CD14-positive monocyte (primary cell): ENCODE measurements around the gene NAP1L4. TPM values are rescaled to one million over a fixed set of nuclear protein-coding genes. Genes with fewer than 3 reads are reported as not detected.

Experiments
- DNase-seq, 3 donors: peaks; one replicate each; pipeline ENCODE4 v3.0.0-alpha.2; 2011 to 2022
- H2AFZ ChIP-seq: 2 replicates; pipeline ENCODE4 v1.6.0; 2012; ENCODE audit warnings: mild to moderate bottlenecking, low read depth, low read length, inconsistent platforms; ENCODE audit not compliant: insufficient read depth, poor library complexity, severe bottlenecking
- H3K27ac ChIP-seq, 2 donors: 1 replicate in 1 of 2; 2 replicates in 1 of 2; pipeline ENCODE4 v1.5.1; 2012 to 2013; ENCODE audit warnings: low read length in 2 of 2, control low read depth in 1 of 2, inconsistent platforms in 1 of 2, low read depth in 1 of 2, mild to moderate bottlenecking in 1 of 2
- H3K27me3 ChIP-seq, 2 donors: one replicate each; pipeline versions ENCODE4 v1.6.0 to v1.6.1; 2011 to 2013; ENCODE audit warnings: low read length in 2 of 2; ENCODE audit not compliant: control insufficient read depth in 2 of 2, insufficient read depth in 2 of 2
- H3K36me3 ChIP-seq, 2 donors: replicated peaks in 1 of 2; 1 replicate in 1 of 2; 2 replicates in 1 of 2; pipeline versions ENCODE4 v1.5.1 to v1.6.1; 2012 to 2013; ENCODE audit warnings: low read length in 2 of 2, control low read depth in 1 of 2, inconsistent platforms in 1 of 2, mild to moderate bottlenecking in 1 of 2; ENCODE audit not compliant: insufficient read depth in 2 of 2, control insufficient read depth in 1 of 2
- H3K4me1 ChIP-seq, 2 donors: 1 replicate in 1 of 2; 2 replicates in 1 of 2; pipeline versions ENCODE4 v1.5.1 to v1.6.1; 2012 to 2013; ENCODE audit warnings: low read length in 2 of 2, control low read depth in 1 of 2, inconsistent platforms in 1 of 2, mild to moderate bottlenecking in 1 of 2, moderate library complexity in 1 of 2; ENCODE audit not compliant: insufficient read depth in 2 of 2, control insufficient read depth in 1 of 2
- H3K4me2 ChIP-seq: replicated peaks from 2 replicates; pipeline ENCODE3; 2012; ENCODE audit warnings: low read length, moderate library complexity, mild to moderate bottlenecking; ENCODE audit not compliant: poor library complexity, severe bottlenecking; ENCODE audit errors: extremely low read depth
- H3K4me3 ChIP-seq, 3 experiments: fragments of 200-600 bp in 1 of 3; sonication (generic) in 1 of 3; replicated peaks in 1 of 3; 1 replicate in 2 of 3; 2 replicates in 1 of 3; pipeline ENCODE4 v1.5.1; 2011 to 2013; ENCODE audit warnings: low read length in 3 of 3, mild to moderate bottlenecking in 3 of 3, control low read depth in 2 of 3, low read depth in 2 of 3, inconsistent platforms in 1 of 3, moderate library complexity in 1 of 3
- H3K79me2 ChIP-seq: 2 replicates; pipeline ENCODE4 v1.6.0; 2012; ENCODE audit warnings: mild to moderate bottlenecking, control low read depth, inconsistent platforms, low read length, moderate library complexity; ENCODE audit not compliant: insufficient read depth
- H3K9ac ChIP-seq: 2 replicates; pipeline ENCODE4 v1.6.0; 2017; ENCODE audit warnings: low read length, mild to moderate bottlenecking; ENCODE audit not compliant: insufficient read depth, poor library complexity, severe bottlenecking
- H3K9me3 ChIP-seq, 2 donors: replicated peaks in 1 of 2; 1 replicate in 1 of 2; 2 replicates in 1 of 2; pipeline versions ENCODE4 v1.5.1 to v1.6.1; 2012 to 2013; ENCODE audit warnings: low read length in 2 of 2, control low read depth in 1 of 2; ENCODE audit not compliant: control insufficient read depth in 1 of 2, insufficient read depth in 1 of 2
- H4K20me1 ChIP-seq: 2 replicates; pipeline ENCODE4 v1.6.0; 2012; ENCODE audit warnings: mild to moderate bottlenecking, low read length, control low read depth, moderate library complexity; ENCODE audit not compliant: insufficient read depth
- H3K27ac Mint-ChIP-seq, 7 donors: one replicate each; pipeline ENCODE4 v1.8.0; 2020; ENCODE audit warnings: mild to moderate bottlenecking in 7 of 7, mixed read lengths in 7 of 7, moderate library complexity in 6 of 7, inconsistent platforms in 2 of 7
- H3K27me3 Mint-ChIP-seq, 3 donors: one replicate each; pipeline ENCODE4 v1.8.0; 2021 to 2022; ENCODE audit warnings: low read depth in 3 of 3, mild to moderate bottlenecking in 3 of 3, mixed read lengths in 3 of 3, moderate library complexity in 3 of 3, inconsistent platforms in 1 of 3
- H3K36me3 Mint-ChIP-seq, 2 donors: one replicate each; pipeline ENCODE4 v1.8.0; 2020; ENCODE audit warnings: mixed read lengths in 2 of 2, inconsistent platforms in 1 of 2, mild to moderate bottlenecking in 1 of 2
- H3K4me1 Mint-ChIP-seq: one replicate; pipeline ENCODE4 v1.8.0; 2020; ENCODE audit warnings: mild to moderate bottlenecking, mixed read lengths
- H3K4me3 Mint-ChIP-seq, 2 donors: one replicate each; pipeline ENCODE4 v1.8.0; 2020; ENCODE audit warnings: mild to moderate bottlenecking in 2 of 2, mixed read lengths in 2 of 2, moderate library complexity in 1 of 2
- H3K9me3 Mint-ChIP-seq, 7 donors: one replicate each; pipeline ENCODE4 v1.8.0; 2020 to 2022; ENCODE audit warnings: mixed read lengths in 7 of 7, mild to moderate bottlenecking in 6 of 7, moderate library complexity in 6 of 7, inconsistent platforms in 2 of 7
- WGBS: methylation state at CpG from one replicate; pipeline ENCODE4 v1.1.5; 2013; ENCODE audit warnings: missing lambda C conversion rate; ENCODE audit not compliant: insufficient coverage; 5-methylcytosine and 5-hydroxymethylcytosine counted together
- intact Hi-C, 2 donors: fragments of 100-400 bp; cut with micrococcal nuclease; formaldehyde crosslinking; loops; one replicate each; pipeline versions ENCODE4 v1.15.0 to v1.15.1; 2023
- polyA plus RNA-seq, 3 donors: library from polyadenylated mRNA; depleted of rRNA in 1 of 3; unstranded in 2 of 3; stranded (reverse) in 1 of 3; fragments of 300-500 nt in 2 of 3; fragments of >200 nt in 1 of 3; fragmentation: Illumina TruSeq in 2 of 3; gene quantifications; 1 replicate in 2 of 3; 2 replicates in 1 of 3; pipeline ENCODE4 v1.2.3, GENCODE V29; 2012 to 2021
- TF ChIP-seq, protein P1 (sequence below): fragments of 200-600 bp; IDR thresholded peaks from one replicate; pipeline ENCODE4 v1.8.0; 2022; ENCODE audit warnings: antibody characterized with exemption, mild to moderate bottlenecking

NAP1L4 gene
- polyA plus RNA-seq, 3 donors: 42.1 to 44.9 (median 44.9) TPM

DNA sequence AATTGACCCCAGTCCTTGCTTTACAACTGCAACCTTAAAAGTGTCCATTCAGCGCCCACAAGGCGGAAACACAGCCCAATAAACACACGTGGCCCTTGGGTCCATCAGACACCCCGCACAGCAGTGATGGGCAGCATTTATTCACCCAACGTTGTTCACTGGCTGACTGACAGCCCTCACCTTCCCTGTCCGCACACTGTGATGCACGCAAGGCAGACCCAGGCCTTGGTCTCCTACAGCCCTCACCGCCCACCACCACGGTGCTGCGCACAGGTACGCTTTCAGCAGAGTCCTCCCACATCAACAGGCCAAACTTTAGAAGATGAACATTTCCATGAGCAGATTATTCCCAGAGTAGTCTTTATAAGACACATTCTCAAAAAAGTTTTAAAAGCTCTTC lies 42.2 kb downstream of the NAP1L4 start:
- intact Hi-C loops: no loop called here
- H3K36me3 Mint-ChIP-seq: peaks cover 85 to 88% of the 10 kb centered on the region in 2 donors
- no peaks in the 10 kb centered on the region for H3K79me2 ChIP-seq
- H3K9me3 Mint-ChIP-seq: no peaks in the 10 kb centered on the region
- TF ChIP-seq, protein P1, sequence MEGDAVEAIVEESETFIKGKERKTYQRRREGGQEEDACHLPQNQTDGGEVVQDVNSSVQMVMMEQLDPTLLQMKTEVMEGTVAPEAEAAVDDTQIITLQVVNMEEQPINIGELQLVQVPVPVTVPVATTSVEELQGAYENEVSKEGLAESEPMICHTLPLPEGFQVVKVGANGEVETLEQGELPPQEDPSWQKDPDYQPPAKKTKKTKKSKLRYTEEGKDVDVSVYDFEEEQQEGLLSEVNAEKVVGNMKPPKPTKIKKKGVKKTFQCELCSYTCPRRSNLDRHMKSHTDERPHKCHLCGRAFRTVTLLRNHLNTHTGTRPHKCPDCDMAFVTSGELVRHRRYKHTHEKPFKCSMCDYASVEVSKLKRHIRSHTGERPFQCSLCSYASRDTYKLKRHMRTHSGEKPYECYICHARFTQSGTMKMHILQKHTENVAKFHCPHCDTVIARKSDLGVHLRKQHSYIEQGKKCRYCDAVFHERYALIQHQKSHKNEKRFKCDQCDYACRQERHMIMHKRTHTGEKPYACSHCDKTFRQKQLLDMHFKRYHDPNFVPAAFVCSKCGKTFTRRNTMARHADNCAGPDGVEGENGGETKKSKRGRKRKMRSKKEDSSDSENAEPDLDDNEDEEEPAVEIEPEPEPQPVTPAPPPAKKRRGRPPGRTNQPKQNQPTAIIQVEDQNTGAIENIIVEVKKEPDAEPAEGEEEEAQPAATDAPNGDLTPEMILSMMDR: no peak
- H4K20me1 ChIP-seq: peaks cover 4% of the 10 kb centered on the region
- no peaks in the 10 kb centered on the region for H3K27me3 ChIP-seq
- peaks cover 31% of the 10 kb centered on the region for H3K4me1 Mint-ChIP-seq
- H3K9me3 ChIP-seq: no peaks in the 10 kb centered on the region
- H3K9ac ChIP-seq: no peak overlapping the region
- H3K27me3 Mint-ChIP-seq: no peaks in the 10 kb centered on the region
- H3K27ac ChIP-seq: no peak overlapping the region
- 93% methylated on average over 11 of the region's 11 CpGs for WGBS
- no peak overlapping the region for H3K4me3 ChIP-seq
- H3K36me3 ChIP-seq: peaks cover 73 to 78% of the 10 kb centered on the region in 2 donors
- H3K4me2 ChIP-seq: no peak overlapping the region
- peaks cover 24 to 35% of the 10 kb centered on the region in 2 donors for H3K4me1 ChIP-seq
- no peak overlapping the region for H3K4me3 Mint-ChIP-seq
- no peak overlapping the region for H3K27ac Mint-ChIP-seq
- H2AFZ ChIP-seq: no peak overlapping the region
- DNase-seq: no peak

DNA sequence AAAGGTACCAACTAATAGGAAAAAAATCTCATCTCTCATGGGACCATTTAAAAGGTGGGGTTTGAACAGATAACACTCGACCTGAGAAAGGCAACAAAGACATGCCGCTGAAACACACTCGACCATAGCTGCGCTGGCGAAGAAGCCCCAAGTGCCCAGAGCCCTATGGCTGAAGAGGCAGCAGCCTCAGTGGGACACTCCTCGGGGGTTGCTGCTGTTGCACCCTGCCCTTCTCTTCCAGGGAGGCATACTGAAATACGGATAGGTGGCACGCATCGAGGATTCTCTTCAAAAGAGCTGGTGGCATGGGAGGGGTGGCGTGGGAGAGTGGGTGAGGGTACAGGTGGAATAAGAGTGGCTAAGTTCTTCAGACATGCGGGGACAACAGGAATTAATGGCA lies 44.4 kb downstream of the NAP1L4 start:
- Histone ChIP-seq H3K27me3 (no peaks in the 10 kb centered on the region), H4K20me1 (peaks cover 8% of the 10 kb centered on the region), H3K79me2 (no peaks in the 10 kb centered on the region), H3K4me2 (no peak overlapping the region), H3K27ac (no peak overlapping the region), H2AFZ (no peak overlapping the region), H3K9ac (no peak overlapping the region), H3K9me3 (no peaks in the 10 kb centered on the region), H3K4me3 (no peak overlapping the region), H3K4me1 (peaks cover 25 to 35% of the 10 kb centered on the region in 2 donors), H3K36me3 (peaks cover 53 to 56% of the 10 kb centered on the region in 2 donors)
- Mint-ChIP-seq H3K27me3 (no peaks in the 10 kb centered on the region), H3K4me3 (no peak overlapping the region), H3K9me3 (no peaks in the 10 kb centered on the region), H3K27ac (peak overlapping the region in 2 of 7 donors; percentile 28 to 70), H3K36me3 (peaks cover 72 to 74% of the 10 kb centered on the region in 2 donors), H3K4me1 (peaks cover 37% of the 10 kb centered on the region)
- 97% methylated on average over 6 of the region's 11 CpGs for WGBS
- no peak for DNase-seq
- TF ChIP-seq, protein P1: no peak
- intact Hi-C loops: no loop called here
